Measurements from ENCODE around the gene ALAS1. TPM values are rescaled to one million over a fixed set of nuclear protein-coding genes. Genes with fewer than 3 reads are reported as not detected.

ALAS1 gene
- total and polyA plus RNA-seq, 2 of the 13 experiments (the other 11 are each of a cell fraction or from before 2014, with no cell fraction given), result 36.0 to 43.2 TPM

GRCh38 chr3:52231502-52232278 lies 33.7 kb downstream of the ALAS1 start (continued):
- no peak for TF ChIP-seq CREBL2 (CRISPR knock-in tag; IDR thresholded peaks at IDR 0.05; ENCODE audit: borderline replicate concordance)
- TF ChIP-seq ARID4A (CRISPR knock-in tag; IDR thresholded peaks at IDR 0.05; ENCODE audit: borderline replicate concordance), result peak; percentile 21; the same call in 1 of the 2 replicates
- peak; percentile 91 for TF ChIP-seq CTCF (CRISPR knock-in tag; IDR thresholded peaks at IDR 0.05)
- no peak for TF ChIP-seq ZNF24 (IDR thresholded peaks at IDR 0.05)
- TF ChIP-seq ZNF687 (CRISPR knock-in tag; IDR thresholded peaks at IDR 0.05), result peak; percentile 68
- TF ChIP-seq CEBPG (CRISPR knock-in tag; IDR thresholded peaks at IDR 0.05), result no peak
- peak; percentile 82 for TF ChIP-seq STAG1 (CRISPR knock-in tag; IDR thresholded peaks at IDR 0.05)
- TF ChIP-seq ZNF362 (CRISPR knock-in tag; IDR thresholded peaks at IDR 0.05; ENCODE audit: borderline replicate concordance), result 0 out of 2 replicates have a peak, but pooled peaks have one; percentile 28

Data from HepG2 (cell line).